Natural killer cell (primary cell): ENCODE results near the gene DTNB. TPM values are rescaled to one million over a fixed set of nuclear protein-coding genes. Genes with fewer than 3 reads are reported as not detected.

Experiments
- ATAC-seq, 3 donors: fragments of 150-1000 bp in 2 of 3; fragments of 200-7000 bp in 1 of 3; cut with Tn5 transposase; 1 replicate in 1 of 3; 2 replicates in 2 of 3; pipeline ENCODE4 v1.10.0; 2021; ENCODE audit warnings: mild to moderate bottlenecking in 2 of 3, moderate library complexity in 2 of 3
- DNase-seq, 2 donors: peaks; one replicate each; pipeline versions ENCODE4 v3.0.0 to v3.0.0-alpha.2; 2013 to 2021; ENCODE audit warnings: mixed read lengths in 1 of 2
- H3K27ac ChIP-seq: one replicate; pipeline ENCODE4 v1.5.1; 2013; ENCODE audit warnings: mild to moderate bottlenecking, low read length
- H3K27me3 ChIP-seq: one replicate; pipeline ENCODE4 v1.6.1; 2013; ENCODE audit warnings: low read length; ENCODE audit not compliant: control insufficient read depth, insufficient read depth
- H3K36me3 ChIP-seq: one replicate; pipeline ENCODE4 v1.6.1; 2013; ENCODE audit warnings: low read length; ENCODE audit not compliant: control insufficient read depth, insufficient read depth
- H3K4me1 ChIP-seq: one replicate; pipeline ENCODE4 v1.6.1; 2013; ENCODE audit warnings: low read length; ENCODE audit not compliant: control insufficient read depth, insufficient read depth
- H3K4me3 ChIP-seq: one replicate; pipeline ENCODE4 v1.5.1; 2013; ENCODE audit warnings: low read length
- H3K9me3 ChIP-seq: one replicate; pipeline ENCODE4 v1.6.1; 2013; ENCODE audit warnings: low read length; ENCODE audit not compliant: control insufficient read depth, insufficient read depth
- H3K27ac Mint-ChIP-seq, 2 donors: one replicate each; pipeline ENCODE4 v1.8.0; 2022; ENCODE audit warnings: mild to moderate bottlenecking in 2 of 2, mixed read lengths in 2 of 2, moderate library complexity in 1 of 2
- H3K27me3 Mint-ChIP-seq, 2 donors: one replicate each; pipeline ENCODE4 v1.8.0; 2022; ENCODE audit warnings: low read depth in 2 of 2, mixed read lengths in 2 of 2
- H3K36me3 Mint-ChIP-seq: one replicate; pipeline ENCODE4 v1.8.0; 2022; ENCODE audit warnings: mixed read lengths
- H3K4me1 Mint-ChIP-seq, 2 donors: one replicate each; pipeline ENCODE4 v1.8.0; 2022; ENCODE audit warnings: mixed read lengths in 2 of 2
- H3K4me3 Mint-ChIP-seq: one replicate; pipeline ENCODE4 v1.8.0; 2022; ENCODE audit warnings: mild to moderate bottlenecking, moderate library complexity, mixed read lengths
- H3K9me3 Mint-ChIP-seq, 2 donors: one replicate each; pipeline ENCODE4 v1.8.0; 2022; ENCODE audit warnings: mixed read lengths in 2 of 2
- WGBS: methylation state at CpG from one replicate; pipeline ENCODE4 v1.1.7; 2013; ENCODE audit warnings: missing lambda C conversion rate; ENCODE audit not compliant: insufficient coverage; 5-methylcytosine and 5-hydroxymethylcytosine counted together
- intact Hi-C: fragments of 100-400 bp; cut with micrococcal nuclease; formaldehyde crosslinking; loops from one replicate; pipeline ENCODE4 v1.14.2; 2022
- total RNA-seq, 4 donors: library from RNA; stranded (reverse); fragments of 120-200 nt in 1 of 4; gene quantifications; one replicate each; pipeline versions ENCODE4 v1.2.3 to v1.2.4, GENCODE V29; 2013 to 2022
- TF ChIP-seq, protein P1 (sequence below): fragments of 200-600 bp; IDR thresholded peaks from one replicate; pipeline ENCODE4 v1.8.0; 2022; ENCODE audit warnings: antibody characterized with exemption

Gene DTNB
- total RNA-seq, 3 donors from 2014 or later (not counting 1 experiment from before 2014, with no cell fraction given): 20.8 to 33.7 (median 23.6) TPM

DNA sequence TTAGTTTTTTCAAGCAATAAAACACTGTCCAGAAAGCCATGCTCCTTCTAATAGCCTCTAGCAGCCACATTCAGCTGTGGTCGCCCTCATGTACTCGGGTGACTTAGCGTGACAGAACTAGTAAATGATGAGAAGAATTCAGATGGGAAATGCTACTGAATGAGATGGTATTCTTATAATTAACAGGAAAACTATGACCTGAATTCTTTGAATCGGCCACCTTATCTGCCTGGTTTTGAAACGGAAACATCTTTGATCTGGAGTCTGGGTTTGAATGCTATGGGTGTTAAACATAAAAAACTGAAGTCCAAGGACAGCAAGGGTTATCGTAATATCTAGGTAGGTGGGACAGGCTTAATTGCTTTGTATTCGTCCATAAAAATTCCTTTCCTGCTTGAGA, 192.8 kb downstream of the DTNB start:
- peaks cover 0 to 5% of the 10 kb centered on the region in 2 donors for H3K4me1 Mint-ChIP-seq
- no peaks in the 10 kb centered on the region for H3K9me3 Mint-ChIP-seq
- no peak overlapping the region for H3K27ac Mint-ChIP-seq
- H3K4me3 Mint-ChIP-seq: no peak overlapping the region
- TF ChIP-seq, protein P1, sequence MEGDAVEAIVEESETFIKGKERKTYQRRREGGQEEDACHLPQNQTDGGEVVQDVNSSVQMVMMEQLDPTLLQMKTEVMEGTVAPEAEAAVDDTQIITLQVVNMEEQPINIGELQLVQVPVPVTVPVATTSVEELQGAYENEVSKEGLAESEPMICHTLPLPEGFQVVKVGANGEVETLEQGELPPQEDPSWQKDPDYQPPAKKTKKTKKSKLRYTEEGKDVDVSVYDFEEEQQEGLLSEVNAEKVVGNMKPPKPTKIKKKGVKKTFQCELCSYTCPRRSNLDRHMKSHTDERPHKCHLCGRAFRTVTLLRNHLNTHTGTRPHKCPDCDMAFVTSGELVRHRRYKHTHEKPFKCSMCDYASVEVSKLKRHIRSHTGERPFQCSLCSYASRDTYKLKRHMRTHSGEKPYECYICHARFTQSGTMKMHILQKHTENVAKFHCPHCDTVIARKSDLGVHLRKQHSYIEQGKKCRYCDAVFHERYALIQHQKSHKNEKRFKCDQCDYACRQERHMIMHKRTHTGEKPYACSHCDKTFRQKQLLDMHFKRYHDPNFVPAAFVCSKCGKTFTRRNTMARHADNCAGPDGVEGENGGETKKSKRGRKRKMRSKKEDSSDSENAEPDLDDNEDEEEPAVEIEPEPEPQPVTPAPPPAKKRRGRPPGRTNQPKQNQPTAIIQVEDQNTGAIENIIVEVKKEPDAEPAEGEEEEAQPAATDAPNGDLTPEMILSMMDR: no peak
- DNase-seq: no peak
- Histone ChIP-seq H3K27ac (no peak overlapping the region), H3K9me3 (peaks cover 1% of the 10 kb centered on the region), H3K36me3 (no peaks in the 10 kb centered on the region), H3K4me1 (no peaks in the 10 kb centered on the region), H3K27me3 (no peaks in the 10 kb centered on the region), H3K4me3 (no peak overlapping the region)
- no peaks in the 10 kb centered on the region for H3K36me3 Mint-ChIP-seq
- H3K27me3 Mint-ChIP-seq: no peaks in the 10 kb centered on the region
- WGBS: 79% methylated on average over 5 of the region's 7 CpGs
- intact Hi-C loops: no loop called here
- ATAC-seq: no peak

DNA sequence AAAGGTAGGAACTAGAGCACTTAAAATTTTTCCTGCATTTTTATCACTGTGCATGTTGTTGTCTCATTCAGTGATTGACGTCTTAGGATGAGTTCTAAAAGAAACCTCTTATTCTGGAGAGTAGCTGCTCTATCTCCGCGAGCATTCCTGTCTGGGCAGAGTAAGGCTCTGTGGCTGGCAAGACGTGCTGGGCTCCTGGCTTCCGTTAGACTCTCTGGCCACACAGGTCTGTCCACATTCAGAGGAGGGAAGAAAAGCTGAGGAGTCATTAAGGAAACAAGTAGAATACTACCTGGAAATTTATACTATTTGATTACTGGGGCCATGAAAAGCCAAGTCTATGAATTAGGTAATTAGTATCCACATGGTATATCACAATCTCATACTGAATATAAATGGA, 193.6 kb downstream of the DTNB start:
- no peak overlapping the region for H3K4me3 ChIP-seq
- peaks cover 0 to 5% of the 10 kb centered on the region in 2 donors for H3K4me1 Mint-ChIP-seq
- no peaks in the 10 kb centered on the region for H3K27me3 ChIP-seq
- H3K27me3 Mint-ChIP-seq: no peaks in the 10 kb centered on the region
- ATAC-seq (no peak), DNase-seq (no peak)
- H3K27ac ChIP-seq: no peak overlapping the region
- TF ChIP-seq, protein P1: no peak
- H3K9me3 ChIP-seq: peaks cover 4% of the 10 kb centered on the region
- intact Hi-C loops: no loop called here
- H3K27ac Mint-ChIP-seq: no peak overlapping the region
- H3K36me3 ChIP-seq: no peaks in the 10 kb centered on the region
- H3K4me3 Mint-ChIP-seq: no peak overlapping the region
- peaks cover 3 to 4% of the 10 kb centered on the region in 2 donors for H3K9me3 Mint-ChIP-seq
- H3K4me1 ChIP-seq: no peaks in the 10 kb centered on the region
- 97% methylated on average over 4 of the region's 5 CpGs for WGBS
- H3K36me3 Mint-ChIP-seq: peaks cover 8% of the 10 kb centered on the region

DNA sequence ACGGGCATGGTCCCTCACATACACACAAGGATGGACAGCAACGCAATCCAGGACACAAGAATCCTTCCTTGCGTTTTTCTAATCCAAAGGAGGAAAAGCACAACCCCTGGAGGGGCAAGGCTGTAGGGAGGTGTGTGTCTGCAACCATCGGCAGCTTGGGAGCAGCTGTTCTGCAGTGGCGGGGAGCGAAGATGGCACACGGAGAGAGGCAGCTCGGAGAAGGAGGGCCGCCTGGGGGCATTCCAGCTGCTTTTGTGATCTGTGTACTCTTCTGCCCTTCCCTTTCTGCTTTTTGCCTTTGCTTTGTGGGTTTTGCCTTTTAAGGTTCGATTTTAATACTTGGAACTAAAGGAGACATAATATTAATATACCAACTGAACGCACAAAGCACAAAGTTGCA, 194.6 kb downstream of the DTNB start:
- peaks cover 0 to 5% of the 10 kb centered on the region in 2 donors for H3K4me1 Mint-ChIP-seq
- H3K27ac ChIP-seq: no peak overlapping the region
- H3K4me3 Mint-ChIP-seq: no peak overlapping the region
- no peak for DNase-seq
- H3K9me3 Mint-ChIP-seq: peaks cover 3 to 4% of the 10 kb centered on the region in 2 donors
- H3K36me3 ChIP-seq: no peaks in the 10 kb centered on the region
- no peaks in the 10 kb centered on the region for H3K27me3 Mint-ChIP-seq
- H3K27ac Mint-ChIP-seq: no peak overlapping the region
- no peaks in the 10 kb centered on the region for H3K4me1 ChIP-seq
- WGBS: 96% methylated on average over 9 of the region's 11 CpGs
- TF ChIP-seq, protein P1: no peak
- peaks cover 4% of the 10 kb centered on the region for H3K9me3 ChIP-seq
- H3K4me3 ChIP-seq: no peak overlapping the region
- intact Hi-C loops: no loop called here
- no peak for ATAC-seq
- H3K27me3 ChIP-seq: no peaks in the 10 kb centered on the region
- H3K36me3 Mint-ChIP-seq: peaks cover 9% of the 10 kb centered on the region

DNA sequence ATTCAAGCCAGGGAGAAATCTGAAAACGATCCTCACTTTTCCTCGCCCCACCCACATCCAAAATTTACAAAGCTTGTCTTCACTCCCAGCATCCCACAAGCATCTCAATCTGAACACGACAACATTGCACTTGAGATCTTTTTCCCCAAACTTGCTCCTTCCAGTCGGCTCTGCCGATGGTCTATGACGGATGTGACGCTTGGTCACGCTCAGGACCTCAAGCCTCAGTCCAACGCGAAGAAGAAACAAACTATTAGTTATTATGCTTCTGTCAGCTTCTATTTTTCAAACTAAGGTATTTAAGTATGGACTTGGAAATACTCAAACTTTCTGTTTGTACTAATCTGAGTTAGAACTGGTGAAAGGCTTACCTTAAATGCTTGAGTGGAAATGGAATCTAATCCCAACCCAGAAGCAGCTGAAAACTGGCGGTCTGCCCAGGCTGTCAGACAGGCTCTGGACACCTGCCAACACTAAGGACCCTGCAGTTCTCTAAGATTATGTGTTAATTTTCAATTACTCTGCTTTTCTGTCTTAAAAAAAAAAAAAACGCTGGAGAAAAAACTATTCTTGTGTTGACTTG, 199.5 kb downstream of the DTNB start:
- peaks cover 3 to 4% of the 10 kb centered on the region in 2 donors for H3K9me3 Mint-ChIP-seq
- TF ChIP-seq, protein P1: no peak
- intact Hi-C loops: no loop called here
- 90% methylated on average over 11 of the region's 12 CpGs for WGBS
- Histone ChIP-seq H3K27ac (no peak overlapping the region), H3K4me3 (no peak overlapping the region), H3K9me3 (peaks cover 4% of the 10 kb centered on the region), H3K36me3 (no peaks in the 10 kb centered on the region), H3K27me3 (no peaks in the 10 kb centered on the region), H3K4me1 (no peaks in the 10 kb centered on the region)
- H3K4me3 Mint-ChIP-seq: no peak overlapping the region
- H3K36me3 Mint-ChIP-seq: peaks cover 9% of the 10 kb centered on the region
- peaks cover 0 to 4% of the 10 kb centered on the region in 2 donors for H3K4me1 Mint-ChIP-seq
- H3K27ac Mint-ChIP-seq: no peak overlapping the region
- ATAC-seq (no peak), DNase-seq (no peak)
- no peaks in the 10 kb centered on the region for H3K27me3 Mint-ChIP-seq
